Lower leg skin (tissue), 4 donors: ENCODE data around the gene GNG10. TPM values are rescaled to one million over a fixed set of nuclear protein-coding genes. Genes with fewer than 3 reads are reported as not detected.

Experiments used
- DNase-seq, 2 donors: peaks; one replicate each; pipeline ENCODE4 v3.0.0-alpha.2; 2019; ENCODE audit warnings: low spot score in 2 of 2
- H3K4me3 ChIP-seq: fragments of 200-600 bp; sonication (generic); 2 replicates; pipeline ENCODE4 v1.5.1; 2017; ENCODE audit warnings: mild to moderate bottlenecking, low read depth; ENCODE audit not compliant: poor library complexity, severe bottlenecking
- CTCF ChIP-seq, 3 donors: fragments of 450-650 bp; IDR thresholded peaks; one replicate each; pipeline ENCODE4 v1.5.1; 2016; ENCODE audit warnings: antibody characterized with exemption in 3 of 3, mild to moderate bottlenecking in 3 of 3, moderate library complexity in 2 of 3
- POLR2A ChIP-seq, 2 donors: fragments of 450-650 bp; IDR thresholded peaks; one replicate each; pipeline ENCODE4 v1.6.1; 2016 to 2017; ENCODE audit warnings: antibody characterized with exemption in 2 of 2, mild to moderate bottlenecking in 1 of 2, moderate library complexity in 1 of 2
- WGBS, 2 donors: methylation state at CpG; one replicate each; pipeline ENCODE4 v1.1.5; 2018; 5-methylcytosine and 5-hydroxymethylcytosine counted together
- intact Hi-C: fragments of 100-400 bp; cut with DNase I; formaldehyde crosslinking; loops from one replicate; pipeline ENCODE4 v1.15.0; 2023; ENCODE audit warnings: low total_unique reads
- total RNA-seq, 4 donors: library from RNA; depleted of rRNA; stranded (reverse); fragments of >200 nt; gene quantifications; one replicate each; pipeline ENCODE4 v1.1.0, GENCODE V29; 2016

The GNG10 gene
- total RNA-seq, 4 donors from 2014 or later: 5.3 to 21.1 (median 15.4) TPM

DNA sequence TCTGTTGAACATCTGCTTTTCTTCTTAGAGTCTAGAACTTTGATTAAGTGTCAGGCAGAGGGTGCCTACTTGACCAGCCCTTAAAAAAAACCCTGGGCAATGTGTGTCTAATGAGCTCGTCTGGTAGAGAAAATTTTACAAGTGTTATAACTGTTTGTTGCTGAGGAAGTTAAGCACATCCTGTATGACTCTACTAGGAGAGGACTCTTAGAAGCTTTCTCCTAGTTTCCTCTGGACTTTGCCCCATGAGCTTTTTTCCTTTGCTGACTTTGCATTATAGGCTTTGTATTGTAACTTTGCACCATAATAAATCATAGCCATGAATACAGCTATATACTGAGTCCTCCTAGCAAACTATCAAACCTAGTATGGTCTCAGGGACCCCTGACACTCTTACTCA is 39.4 kb downstream of the GNG10 start:
- no peak overlapping the region for H3K4me3 ChIP-seq
- 74 to 86% methylated on average over 1 of the region's 1 CpG for WGBS, 2 donors
- no peak for DNase-seq
- TF ChIP-seq CTCF (IDR thresholded peaks at IDR 0.05): no peak
- TF ChIP-seq POLR2A (IDR thresholded peaks at IDR 0.05): no peak
- intact Hi-C loops: no loop called here

GRCh38 chr9:111704503-111704902 is 43.1 kb downstream of the GNG10 start:
- 90 to 93% methylated on average over 2 of the region's 2 CpGs for WGBS, 2 donors
- intact Hi-C loops: no loop called here
- no peak for DNase-seq
- TF ChIP-seq CTCF (IDR thresholded peaks at IDR 0.05): no peak
- TF ChIP-seq POLR2A (IDR thresholded peaks at IDR 0.05): no peak
- H3K4me3 ChIP-seq: no peak overlapping the region

DNA sequence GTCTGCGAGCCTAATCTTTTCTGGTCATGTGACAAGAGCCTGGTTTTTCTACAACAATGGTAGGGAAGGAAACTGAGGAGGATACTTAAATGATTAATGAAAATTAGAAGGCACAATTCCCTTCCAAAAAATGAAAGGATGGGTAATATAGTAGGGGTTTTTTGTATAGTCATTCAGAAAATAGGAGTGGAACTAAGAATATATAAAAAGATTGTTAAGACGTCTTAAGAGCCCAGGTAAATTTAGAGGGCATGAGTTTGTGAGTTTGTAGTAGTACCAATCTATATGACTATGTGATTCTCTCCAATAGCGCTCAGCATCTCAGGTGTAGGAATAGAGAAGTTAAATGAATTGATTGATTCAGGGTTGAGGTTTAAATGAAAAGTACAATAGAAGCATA is 50.1 kb downstream of the GNG10 start:
- no peak for DNase-seq
- TF ChIP-seq POLR2A (IDR thresholded peaks at IDR 0.05) (no peak), CTCF (IDR thresholded peaks at IDR 0.05) (no peak)
- no peak overlapping the region for H3K4me3 ChIP-seq
- 94 to 96% methylated on average over 3 of the region's 3 CpGs for WGBS, 2 donors
- intact Hi-C loops: no loop called here

DNA sequence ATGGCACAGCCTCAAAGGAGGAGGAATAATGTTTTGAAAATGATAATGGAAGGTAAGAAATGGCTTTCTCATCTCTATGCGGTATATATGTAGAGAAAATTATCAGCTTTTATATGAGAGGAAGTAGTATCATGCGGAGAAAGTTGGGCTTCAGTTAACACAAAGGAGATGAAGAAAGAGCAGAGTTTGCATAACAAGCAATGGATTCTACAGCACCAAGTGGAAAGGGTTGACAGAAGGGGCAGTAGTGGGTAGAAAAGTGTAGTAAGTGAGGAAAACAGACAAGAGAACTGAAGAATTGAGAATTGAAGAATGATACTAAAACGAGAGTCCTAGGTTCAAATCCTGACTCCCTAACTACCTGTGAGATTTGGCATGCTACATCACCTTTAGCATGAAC is 51.0 kb downstream of the GNG10 start:
- WGBS, 2 donors: 94 to 96% methylated on average over 3 of the region's 3 CpGs
- intact Hi-C loops: no loop called here
- TF ChIP-seq CTCF (IDR thresholded peaks at IDR 0.05) (no peak), POLR2A (IDR thresholded peaks at IDR 0.05) (no peak)
- no peak overlapping the region for H3K4me3 ChIP-seq
- DNase-seq: no peak

DNA sequence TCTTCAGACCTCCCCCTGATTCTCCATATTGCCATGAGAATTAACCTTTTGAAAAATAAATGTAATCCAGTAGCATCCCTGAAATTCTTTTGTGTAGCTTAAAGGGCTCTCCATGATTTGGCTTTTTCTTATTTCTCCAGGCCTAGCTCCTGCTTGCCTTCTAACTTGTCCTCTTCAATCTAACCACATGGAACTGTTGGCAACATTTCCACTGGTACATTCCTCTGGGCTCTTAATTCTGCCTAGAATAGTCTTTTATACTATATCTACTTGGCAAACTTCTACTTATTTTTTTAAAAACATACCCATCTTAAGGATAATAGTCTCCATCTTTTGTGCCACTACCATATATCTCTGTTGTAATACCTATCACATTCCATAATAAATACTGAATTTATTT is 54.1 kb downstream of the GNG10 start:
- intact Hi-C loops: no loop called here
- DNase-seq: no peak
- H3K4me3 ChIP-seq: no peak overlapping the region
- no peak for TF ChIP-seq CTCF (IDR thresholded peaks at IDR 0.05)

DNA sequence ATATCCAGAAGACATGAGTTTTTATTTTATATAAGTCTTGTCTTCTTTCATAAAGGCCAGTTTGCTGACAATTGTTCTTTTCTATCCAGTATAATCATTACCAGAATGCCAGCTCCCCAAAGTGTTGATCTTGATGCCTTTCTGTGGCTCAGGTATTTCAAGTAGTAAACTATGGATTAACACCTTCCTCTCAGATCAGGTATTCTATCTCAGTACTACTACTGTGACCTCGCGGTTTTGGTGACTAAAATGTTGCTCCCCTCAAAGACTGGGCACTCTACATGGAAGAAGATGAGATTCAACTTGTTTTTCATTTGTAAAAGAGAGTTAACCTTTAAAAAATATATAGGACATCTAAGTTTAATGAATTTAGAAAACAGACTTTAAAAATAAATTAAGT is 58.1 kb downstream of the GNG10 start:
- 91 to 96% methylated on average over 2 of the region's 2 CpGs for WGBS, 2 donors
- no peak for TF ChIP-seq POLR2A (IDR thresholded peaks at IDR 0.05)
- TF ChIP-seq CTCF (IDR thresholded peaks at IDR 0.05): no peak
- no peak for DNase-seq
- H3K4me3 ChIP-seq: no peak overlapping the region
- intact Hi-C loops: no loop called here
